Embryonic facial prominence (tissue), 1 donor: ENCODE measurements around the gene AP5S1.

Experiments
- DNase-seq: peaks from one replicate; pipeline ENCODE4 v3.0.0-alpha.2; 2016; ENCODE audit errors: extremely low spot score

Gene AP5S1, protein sequence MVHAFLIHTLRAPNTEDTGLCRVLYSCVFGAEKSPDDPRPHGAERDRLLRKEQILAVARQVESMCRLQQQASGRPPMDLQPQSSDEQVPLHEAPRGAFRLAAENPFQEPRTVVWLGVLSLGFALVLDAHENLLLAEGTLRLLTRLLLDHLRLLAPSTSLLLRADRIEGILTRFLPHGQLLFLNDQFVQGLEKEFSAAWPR

DNA sequence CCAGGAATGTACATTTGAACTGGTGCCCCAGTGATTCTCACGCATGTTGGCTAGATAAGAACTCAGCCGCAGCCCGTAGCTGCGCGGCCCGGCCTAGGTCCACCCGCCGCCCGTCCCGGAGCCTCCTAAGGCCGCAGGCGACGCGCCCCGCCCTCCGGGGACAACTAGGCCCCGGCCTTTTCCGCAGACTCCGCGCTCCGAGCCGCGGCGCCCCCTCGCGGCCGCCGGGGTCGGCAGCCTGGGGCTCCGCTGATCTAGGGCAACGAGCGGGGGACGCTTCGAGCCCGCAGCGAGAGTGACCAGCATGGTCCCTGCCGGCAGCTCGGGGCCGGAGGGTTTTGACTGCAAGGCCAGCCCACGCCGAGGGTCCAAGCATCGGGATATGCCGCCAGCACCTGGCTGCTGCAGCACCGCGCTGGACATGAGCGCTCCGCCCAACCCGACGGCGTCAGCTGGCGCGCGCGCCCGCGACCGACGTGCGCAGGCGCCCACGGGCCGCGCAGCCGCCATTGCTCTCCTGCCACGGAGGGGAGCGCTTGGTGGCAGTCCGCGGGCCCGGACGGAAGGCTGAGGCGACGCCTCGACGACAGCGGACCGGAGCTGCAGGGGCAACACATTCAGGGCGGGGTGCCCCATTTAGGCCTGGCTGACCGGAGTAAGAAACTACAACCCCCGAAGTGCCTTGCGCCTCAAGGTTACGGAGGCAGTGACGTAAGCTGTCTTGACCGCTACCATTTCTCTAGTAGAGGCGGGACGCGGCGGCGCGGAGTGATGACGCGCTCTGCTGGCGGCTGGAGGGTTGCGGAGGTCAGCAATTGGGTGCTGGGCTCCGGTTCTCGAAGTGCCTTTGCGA lies at the start of gene AP5S1:
Gene AP5S1 (plus strand): TSS at position 500 of the 853 bp plus-strand sequence. CDS start 1,571 bp downstream, outside the sequence.
- peak; percentile 89 for DNase-seq

DNA sequence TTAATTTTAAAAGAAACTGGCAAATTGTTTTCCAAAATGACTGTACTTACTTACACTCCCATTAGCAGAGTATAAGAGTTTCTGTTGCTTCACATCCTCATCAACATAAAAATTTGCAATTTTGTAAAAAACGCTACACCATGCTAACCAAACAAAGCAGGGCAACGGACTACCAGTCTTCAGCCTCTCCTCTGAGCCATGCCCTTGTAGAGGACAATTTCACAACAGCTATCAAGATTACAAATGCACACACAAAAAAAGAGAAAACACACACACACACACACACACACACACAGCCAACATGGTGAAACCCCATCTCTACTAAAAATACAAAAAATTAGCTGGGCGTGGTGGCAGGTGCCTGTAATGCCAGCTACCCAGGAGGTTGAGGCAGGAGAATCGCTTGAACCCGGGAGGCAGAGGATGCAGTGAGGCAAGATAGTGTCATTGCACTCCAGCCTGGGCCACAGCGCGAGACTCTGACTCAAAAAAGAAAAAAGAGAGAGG lies 48.7 kb upstream of the AP5S1 start:
- no peak for DNase-seq

DNA sequence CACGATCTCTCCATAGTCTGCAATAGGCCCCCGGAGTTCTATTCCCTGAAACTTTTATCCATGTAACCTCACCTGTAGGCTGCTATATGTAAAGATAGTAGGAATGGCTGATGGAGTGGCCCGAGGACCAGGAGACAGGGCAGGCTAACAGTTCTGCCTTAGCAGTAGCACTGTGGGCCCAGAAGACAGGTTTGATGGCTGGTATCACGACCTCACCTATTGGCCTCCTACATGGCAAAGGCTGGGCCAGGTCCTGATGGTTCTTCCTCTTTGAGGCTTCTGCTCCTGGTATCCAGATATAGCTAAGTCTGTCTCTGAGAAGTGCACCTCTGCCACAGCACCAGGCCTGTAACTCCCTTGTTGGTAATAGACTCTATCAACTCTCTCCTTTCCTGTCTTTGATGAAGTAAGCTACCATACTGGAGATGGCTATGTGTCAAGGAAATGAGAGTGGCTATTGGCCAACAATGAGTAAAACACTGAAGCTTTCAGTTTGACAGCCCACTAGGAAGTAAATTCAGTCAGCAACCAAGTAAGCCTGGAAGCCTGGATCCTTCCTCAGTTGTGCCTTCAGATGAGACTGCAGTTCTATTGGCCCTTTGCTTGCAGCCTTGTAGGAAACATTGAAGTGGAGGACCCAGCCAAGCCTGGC lies 44.8 kb upstream of the AP5S1 start:
- no peak for DNase-seq

DNA sequence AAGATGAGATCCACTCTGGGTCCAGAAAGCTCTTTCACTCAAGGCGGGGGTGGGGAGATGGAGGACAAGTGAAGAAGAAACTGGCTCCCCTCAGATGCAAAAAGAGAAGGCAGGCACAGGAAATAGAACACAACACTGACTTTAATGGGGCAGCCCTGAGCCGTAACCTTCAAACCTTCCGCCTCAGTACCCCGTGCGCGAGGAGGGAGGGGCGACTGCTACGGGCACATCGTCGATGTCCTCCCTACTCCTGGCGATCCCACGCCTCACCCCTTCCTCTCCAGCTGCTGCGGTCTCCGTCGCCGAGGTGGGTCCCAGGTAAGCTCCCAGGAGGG lies 43.0 kb upstream of the AP5S1 start:
- DNase-seq = no peak

DNA sequence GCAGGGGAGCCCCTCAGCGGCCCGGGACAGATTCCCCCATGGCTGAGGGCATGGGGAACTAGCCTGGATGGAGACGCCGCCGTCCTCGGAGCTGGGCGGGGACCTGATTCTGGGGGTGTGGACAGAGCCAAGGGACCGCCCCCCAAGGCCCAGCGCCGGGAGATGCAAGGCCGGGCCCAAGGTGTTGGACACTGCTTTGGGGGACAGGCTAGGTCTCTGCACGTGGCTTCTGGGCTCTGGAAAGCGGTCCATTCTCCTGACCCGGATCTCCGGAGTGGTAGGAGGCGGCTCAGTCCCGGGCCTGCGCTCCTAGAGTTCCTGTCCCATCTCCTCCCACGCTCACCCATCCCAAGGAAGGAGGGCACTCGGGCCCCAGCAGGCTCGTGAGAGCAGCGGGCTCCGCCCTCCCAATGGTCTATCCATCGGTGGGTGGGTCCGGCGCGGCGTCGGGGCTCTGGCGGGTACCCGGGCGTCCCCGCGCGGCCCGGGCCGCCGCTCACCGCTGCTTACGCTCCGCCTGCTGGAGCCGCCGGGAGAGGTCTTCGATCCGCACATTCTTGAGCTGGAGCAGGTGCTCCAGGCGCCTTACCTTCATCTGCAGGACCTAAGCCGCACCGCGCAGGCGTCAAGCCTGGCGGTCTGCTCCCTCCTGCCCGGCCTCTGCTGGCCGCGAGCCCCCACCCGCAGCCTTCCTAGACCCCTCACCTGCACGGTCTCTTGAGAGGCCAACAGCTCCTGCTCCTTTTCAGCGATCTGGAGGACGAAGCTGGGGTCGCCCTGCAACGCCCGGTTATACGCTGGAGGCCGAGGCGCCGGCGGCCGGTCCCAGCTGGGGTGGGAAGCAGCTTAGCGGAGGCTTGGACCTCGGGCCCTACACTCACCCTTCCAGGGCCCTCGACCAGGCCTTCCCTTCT lies 42.4 kb upstream of the AP5S1 start:
- DNase-seq = no peak

DNA sequence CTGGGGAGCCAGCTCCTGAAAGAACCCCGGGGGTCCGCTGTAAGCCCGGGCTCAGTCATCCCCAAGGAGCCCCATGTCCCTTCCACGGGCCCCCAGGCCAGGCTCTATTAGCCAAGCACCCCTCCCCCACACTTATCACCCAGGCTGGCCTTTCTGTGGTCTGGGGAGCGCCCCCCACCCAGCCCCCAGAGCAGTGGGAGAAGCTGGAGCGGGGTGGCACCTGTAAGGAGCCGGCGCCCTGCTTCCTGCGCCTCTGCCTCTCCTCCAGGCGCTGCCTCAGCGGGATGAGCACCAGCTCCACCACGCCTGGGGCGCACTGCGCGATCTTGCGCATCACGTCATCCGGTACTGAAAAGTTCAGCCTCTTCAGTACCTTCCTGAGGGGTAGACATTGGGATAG lies 41.4 kb upstream of the AP5S1 start:
- no peak for DNase-seq

DNA sequence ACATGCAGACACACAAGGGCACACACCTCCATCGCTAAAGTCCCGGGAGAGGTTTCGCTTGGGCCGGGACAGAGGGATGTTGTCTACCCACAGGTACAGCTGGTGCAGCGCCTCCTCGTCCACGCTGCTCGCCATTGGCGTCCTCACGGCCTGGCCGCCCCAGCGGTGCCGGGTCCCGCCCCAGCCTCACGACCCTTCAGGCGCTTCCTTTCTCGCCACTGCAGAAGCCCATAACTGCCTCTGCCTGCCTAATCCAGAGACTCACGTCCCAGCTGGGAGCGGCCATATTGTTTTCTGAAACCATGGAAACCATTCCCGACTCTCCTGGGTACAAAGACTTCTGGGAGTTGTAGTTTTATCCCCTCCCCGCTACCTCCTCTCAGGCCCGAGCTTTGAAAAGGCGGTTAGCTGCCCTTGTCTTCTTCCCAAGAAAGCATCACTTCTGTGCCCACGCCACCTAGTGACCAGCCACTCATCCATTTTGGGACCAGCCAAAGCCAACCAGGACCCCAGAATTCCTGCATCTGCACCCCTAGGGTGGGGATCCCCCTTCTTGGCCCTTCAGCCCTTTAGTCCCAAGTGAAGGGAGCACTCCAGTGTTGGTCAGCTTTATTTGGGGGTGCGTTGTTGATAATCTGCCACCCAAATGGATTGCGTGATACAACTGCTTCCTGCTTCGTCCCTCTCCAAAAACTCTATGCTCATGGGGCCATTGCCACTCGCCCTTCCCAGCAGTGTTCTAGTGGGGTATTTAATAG lies 39.0 kb upstream of the AP5S1 start, which contains the start of gene SPEF1:
Gene SPEF1 (minus strand): TSS at position 296 of the 758 bp plus-strand sequence. CDS start 161 bp downstream, at position 135.
- DNase-seq = peak; percentile 88

DNA sequence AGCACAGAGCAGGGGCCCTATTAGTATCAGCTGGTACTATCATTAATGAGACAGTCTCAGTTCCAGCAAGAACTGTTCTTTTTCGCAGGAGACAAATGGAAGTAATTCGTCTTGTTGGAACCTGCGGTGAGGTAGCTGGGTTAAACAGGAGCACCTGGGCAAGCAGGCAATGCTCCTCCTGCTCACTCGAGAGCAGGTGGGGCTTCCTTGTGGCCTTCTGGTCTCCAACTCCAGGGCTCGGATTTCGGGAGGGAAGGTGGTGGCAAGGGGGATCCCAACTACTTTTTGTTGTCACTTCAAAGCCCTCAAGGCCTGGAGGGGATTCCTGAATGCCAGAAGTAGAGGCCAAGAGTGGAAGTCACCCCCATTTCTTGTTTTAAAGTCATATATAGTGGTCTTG lies 37.8 kb upstream of the AP5S1 start:
- DNase-seq = no peak

DNA sequence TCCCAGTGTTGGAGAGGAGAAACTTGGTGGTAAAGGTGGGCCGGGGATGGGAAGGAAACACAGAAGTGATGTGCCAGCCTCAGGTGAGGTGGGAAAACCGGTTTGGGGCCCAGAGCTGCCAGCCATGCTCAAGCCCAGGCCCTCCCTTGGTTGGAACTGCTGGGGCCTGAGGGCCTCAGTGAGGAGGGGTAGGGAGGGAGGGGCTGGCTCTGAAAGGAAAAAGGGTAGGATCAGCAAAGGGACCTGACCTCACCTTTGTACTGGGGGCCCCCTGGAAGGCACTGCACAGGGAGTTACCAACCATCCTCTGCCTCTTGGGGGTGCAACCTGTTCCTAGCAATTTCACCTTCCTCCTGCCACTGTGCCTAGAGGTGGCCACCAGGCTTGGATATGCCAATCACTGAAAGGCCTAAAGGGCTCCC lies 37.3 kb upstream of the AP5S1 start:
- DNase-seq = no peak

DNA sequence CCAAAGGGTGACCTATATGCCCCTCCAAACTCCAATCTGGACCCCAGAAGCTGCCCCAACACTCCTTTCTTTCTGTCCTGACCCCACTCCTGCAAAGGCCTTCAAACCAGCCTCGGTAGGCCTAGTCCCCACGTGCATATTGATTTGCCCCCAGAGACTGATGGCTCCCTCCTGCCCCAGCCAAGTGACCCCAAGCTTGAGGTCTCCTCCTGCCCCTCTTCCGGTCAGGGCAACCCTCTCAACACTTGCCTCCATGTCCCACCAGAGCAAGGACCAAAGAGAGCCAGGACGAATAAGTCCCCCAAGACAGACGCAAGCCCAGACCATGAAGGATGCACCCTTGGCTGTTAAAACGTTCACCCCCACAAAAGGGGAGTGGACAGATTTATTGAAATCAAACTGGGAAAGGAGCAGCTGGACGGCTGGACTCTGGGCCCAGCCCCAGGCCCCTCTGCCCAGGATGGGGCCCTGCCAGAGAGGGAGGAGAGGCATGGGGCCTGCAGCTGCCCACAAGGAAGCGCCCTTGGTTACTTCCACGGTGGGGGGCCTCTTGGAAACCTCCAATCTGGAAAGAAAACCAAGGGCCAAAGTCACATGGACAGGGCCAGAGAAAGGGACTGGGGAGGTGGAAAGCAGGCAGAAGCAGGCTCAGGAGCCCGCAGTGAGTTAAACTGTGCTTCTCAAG lies 36.7 kb upstream of the AP5S1 start:
- DNase-seq = no peak

DNA sequence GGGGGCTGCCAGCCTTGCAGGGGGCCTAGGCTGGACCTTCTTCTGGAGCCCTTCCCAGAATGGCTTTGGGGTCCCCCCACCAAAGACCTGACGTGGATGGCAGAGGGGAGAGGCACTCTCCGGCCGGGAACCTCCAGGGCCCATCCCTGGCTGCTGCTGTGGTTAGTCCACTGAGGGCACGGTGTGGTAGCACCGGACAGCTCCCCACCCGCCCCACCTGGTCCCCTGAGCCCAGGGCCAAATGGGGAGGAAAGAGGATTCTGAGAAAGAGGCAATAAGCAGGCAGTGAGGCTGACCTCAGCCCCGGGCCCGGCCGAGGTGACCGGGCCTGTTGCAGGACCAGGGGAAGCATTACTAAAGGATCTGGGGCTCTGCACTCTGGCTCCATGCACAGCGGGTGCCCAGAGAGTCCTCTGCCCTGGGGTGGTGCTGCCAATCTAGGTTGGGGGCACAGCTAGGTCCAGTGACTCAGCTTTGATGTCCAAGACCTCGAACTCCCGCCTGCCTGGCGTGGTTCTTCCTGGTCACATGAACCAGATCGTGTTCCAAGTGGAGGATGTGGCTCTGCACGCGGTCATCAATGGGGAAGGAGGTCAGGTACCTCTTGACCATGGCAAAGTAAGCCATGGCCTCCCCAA lies 36.0 kb upstream of the AP5S1 start:
- DNase-seq = no peak

DNA sequence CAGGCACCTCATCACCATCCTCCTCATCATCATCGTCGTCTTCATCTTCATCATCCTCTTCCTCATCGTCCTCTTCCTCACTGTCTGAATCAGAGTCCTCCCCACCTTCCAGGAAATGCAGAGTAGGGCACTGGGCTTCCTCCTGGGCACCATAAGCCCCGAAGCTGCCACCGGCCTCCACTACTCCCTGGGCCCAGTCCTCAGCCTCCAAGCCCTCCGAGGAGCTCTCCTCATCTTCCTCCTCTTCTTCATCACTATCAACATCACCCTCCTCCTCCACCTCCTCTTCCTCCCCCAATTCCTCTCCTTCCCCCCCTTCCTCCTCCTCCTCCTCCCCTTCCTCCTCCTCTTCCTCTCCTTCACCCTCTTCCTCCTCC lies 35.5 kb upstream of the AP5S1 start:
- DNase-seq = no peak

DNA sequence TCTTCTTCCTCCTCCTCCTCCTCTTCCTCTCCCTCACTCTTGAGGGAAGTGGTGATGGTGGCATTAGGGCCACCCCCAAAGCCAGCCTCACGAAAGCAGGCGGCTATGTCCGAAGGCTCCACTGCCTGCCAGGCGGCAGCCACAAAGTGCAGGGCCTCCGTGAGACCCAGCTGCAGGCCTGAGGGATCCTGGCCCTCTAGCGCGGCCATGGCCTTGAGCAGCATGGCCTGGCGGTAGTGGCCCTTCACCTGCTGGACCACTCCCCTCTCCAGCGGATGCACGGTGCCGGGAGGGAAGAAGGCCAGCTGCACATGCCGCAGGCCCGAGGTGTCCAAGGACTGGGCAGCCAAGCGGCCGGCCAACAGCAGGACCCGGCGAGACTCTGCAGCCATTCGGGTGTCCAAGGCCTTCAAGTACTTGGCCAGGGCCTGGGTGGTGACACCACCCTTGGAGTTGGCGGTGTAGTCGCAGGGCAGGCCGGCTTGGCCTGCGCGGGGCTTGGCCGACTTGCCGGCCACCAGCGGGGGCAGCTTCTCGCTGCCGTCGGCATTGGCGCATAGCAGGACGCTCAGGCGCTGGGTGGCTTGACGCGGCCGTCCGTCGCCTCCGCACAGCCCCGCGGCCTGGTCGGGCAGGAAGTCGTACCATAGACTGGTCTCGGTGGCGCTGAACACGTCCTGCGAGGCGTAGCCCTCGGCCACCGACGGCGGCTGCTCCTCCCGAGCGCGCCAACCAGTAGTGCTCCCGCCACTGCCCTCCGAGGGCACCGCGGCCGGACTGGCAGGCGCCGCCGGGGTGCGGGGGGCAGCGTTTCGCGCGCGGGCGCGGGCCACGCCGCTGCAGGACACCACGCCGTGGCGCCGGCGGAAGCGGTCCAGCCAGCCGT lies 34.9 kb upstream of the AP5S1 start:
- DNase-seq = no peak

DNA sequence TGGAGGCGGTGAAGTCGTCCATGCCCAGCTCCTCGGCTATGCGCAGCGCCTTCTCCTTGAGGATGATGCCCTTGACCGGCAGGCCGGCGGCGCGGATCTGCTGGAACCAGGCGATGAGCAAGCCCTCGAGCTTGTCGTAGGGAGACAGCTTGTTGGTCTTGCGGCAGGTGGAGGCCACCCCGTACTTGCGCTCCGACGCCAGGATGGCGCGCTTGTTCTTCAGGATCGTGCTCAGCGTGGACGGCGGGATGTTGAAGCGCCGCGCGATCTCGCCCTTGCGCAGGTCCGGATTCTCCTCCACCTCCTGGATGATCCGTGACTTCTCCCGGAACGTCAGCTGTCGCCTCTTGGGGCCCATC lies 34.2 kb upstream of the AP5S1 start:
- DNase-seq = no peak

DNA sequence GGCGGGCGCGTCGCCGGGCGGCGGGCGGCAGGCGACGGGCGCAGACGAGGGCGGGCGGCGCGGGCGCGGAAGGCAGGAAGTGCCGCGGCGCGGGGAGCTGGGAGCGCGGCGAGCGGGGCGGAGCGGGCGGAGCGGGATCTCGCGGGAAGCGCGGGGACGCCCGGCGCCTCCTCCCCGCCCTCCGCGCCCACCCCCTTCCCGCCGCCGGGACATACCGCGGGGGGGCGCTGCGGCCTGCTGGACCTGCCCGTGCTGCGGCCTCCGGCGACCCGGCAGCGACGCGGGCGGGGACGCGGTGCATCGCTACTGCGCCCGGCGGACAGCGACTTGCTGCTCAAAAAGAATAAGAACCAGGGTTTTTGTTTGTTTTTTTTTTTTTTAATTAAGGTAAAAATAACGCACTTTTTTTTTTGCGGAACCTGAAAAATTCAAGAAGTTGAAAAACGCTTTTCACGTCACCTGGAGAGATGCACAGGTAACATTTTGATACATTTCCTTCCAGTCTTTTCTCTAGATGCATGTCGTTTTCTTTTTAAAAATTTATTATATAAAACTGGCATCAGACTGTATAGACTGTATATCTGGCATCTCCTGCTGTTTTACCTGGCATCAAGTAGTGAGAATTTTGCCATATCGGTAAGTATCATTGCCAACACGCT lies 33.6 kb upstream of the AP5S1 start, which contains the start of gene CENPB:
Gene CENPB (minus strand): TSS at position 76 of the 659 bp plus-strand sequence. CDS start 257 bp downstream, outside the sequence.
- peak; percentile 78 for DNase-seq

DNA sequence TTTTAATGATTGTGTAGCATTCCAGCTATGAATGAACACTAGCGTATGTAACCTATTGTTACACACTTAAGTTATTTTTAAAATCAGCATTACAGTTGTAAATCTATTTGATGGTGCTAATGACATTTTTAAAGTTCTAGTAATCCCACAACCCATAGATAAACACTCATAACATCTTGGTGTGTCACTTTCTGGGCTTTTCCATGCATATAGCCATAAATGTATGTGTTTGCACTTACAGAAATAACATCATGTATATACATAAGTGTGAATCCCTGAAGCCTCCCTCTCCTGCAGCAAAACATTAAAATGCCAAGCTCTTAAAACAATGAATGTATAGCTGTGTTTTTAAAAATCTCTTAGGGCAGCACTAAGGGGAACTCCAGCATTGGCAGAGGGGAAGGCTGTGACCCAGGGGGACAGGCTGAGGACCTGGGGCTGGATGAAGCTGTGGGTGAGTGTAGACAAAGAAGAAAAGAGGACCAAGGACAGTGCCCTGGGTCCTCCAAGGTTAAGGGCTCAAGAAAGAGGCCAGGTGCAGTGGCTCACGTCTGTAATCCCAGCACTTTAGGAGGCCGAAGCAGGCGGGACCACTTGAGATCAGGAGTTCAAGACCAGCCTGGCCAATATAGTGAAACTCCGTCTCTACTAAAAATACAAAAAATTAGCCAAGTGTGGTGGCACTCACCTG lies 32.9 kb upstream of the AP5S1 start:
- DNase-seq = no peak

DNA sequence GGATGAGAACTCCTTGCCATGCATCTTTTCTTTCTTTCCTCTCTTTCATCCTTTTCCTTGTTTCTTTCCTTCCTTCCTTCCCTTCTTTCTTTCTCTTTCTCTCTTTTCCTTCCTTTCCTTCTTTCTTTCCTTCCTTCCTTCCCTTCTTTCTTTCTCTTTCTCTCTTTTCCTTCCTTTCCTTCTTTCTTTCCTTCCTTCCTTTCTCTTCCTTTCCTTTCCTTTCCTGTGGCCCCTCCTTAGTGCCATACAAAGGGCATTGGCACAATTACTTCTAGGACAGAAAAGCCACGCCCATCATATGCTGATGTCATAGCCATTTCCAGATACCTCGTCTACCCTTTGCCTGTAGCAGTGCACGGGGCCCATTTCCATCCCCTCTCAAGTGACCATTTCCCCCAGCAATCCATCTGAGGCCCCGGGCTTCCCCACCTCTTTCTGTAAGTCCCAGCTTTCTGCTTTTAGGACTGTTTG lies 31.6 kb upstream of the AP5S1 start:
- DNase-seq = no peak
